Esophagus muscularis mucosa (tissue), 4 donors: ENCODE data around the gene ABCB8. TPM values are rescaled to one million over a fixed set of nuclear protein-coding genes. Genes with fewer than 3 reads are reported as not detected.

Experiments used
- DNase-seq: peaks from one replicate; pipeline ENCODE4 v3.0.0-alpha.2; 2017; ENCODE audit errors: extremely low spot score
- H3K27ac ChIP-seq, 4 donors: fragments of 200-600 bp; sonication (generic); replicated peaks in 1 of 4; 1 replicate in 3 of 4; 2 replicates in 1 of 4; pipeline ENCODE4 v1.5.1; 2016 to 2019; ENCODE audit warnings: mild to moderate bottlenecking in 1 of 4
- H3K27me3 ChIP-seq, 4 donors: fragments of 200-600 bp; sonication (generic); one replicate each; pipeline versions ENCODE4 v1.5.1 to v1.6.0; 2016 to 2019
- H3K36me3 ChIP-seq, 4 donors: fragments of 200-600 bp; sonication (generic); one replicate each; pipeline ENCODE4 v1.5.1; 2016 to 2019
- H3K4me1 ChIP-seq, 4 donors: fragments of 200-600 bp; sonication (generic); one replicate each; pipeline ENCODE4 v1.5.1; 2016 to 2019
- H3K4me3 ChIP-seq, 4 donors: fragments of 200-600 bp; sonication (generic); 1 replicate in 2 of 4; 2 replicates in 2 of 4; pipeline ENCODE4 v1.5.1; 2016 to 2019; ENCODE audit warnings: mild to moderate bottlenecking in 4 of 4, moderate library complexity in 1 of 4
- H3K9me3 ChIP-seq, 4 donors: fragments of 200-600 bp; sonication (generic); 1 replicate in 3 of 4; 2 replicates in 1 of 4; pipeline ENCODE4 v1.5.1; 2016 to 2019
- CTCF ChIP-seq, 3 experiments: fragments of 200-600 bp in 2 of 3; fragments of 450-650 bp in 1 of 3; sonication (generic) in 2 of 3; IDR thresholded peaks; one replicate each; pipeline ENCODE4 v1.5.1; 2017 to 2019; ENCODE audit warnings: antibody characterized with exemption in 3 of 3, mild to moderate bottlenecking in 2 of 3, moderate library complexity in 1 of 3
- EP300 ChIP-seq: sonication (generic); formaldehyde crosslinking; IDR thresholded peaks from one replicate; pipeline ENCODE4 v1.6.1; 2017; ENCODE audit warnings: antibody characterized with exemption
- POLR2A ChIP-seq: fragments of 450-650 bp; IDR thresholded peaks from one replicate; pipeline ENCODE4 v1.6.1; 2017; ENCODE audit warnings: antibody characterized with exemption, moderate library complexity, mild to moderate bottlenecking, low read depth
- POLR2AphosphoS5 ChIP-seq, 2 donors: sonication (generic); formaldehyde crosslinking; IDR thresholded peaks; one replicate each; pipeline ENCODE4 v1.6.1; 2017; ENCODE audit warnings: antibody characterized with exemption in 2 of 2
- WGBS: methylation state at CpG from one replicate; pipeline ENCODE4 v1.1.5; 2018; 5-methylcytosine and 5-hydroxymethylcytosine counted together
- intact Hi-C: fragments of 100-400 bp; cut with DNase I; formaldehyde crosslinking; loops from one replicate; pipeline ENCODE4 v1.15.1; 2023
- total RNA-seq, 4 donors: library from RNA; depleted of rRNA; stranded (reverse); fragments of >200 nt; gene quantifications; one replicate each; pipeline versions ENCODE4 v1.1.0 to v1.2.1, GENCODE V29; 2016

Gene ABCB8
- 10 to 100 TPM; 13.1 to 25.3 (median 19.9) TPM for total RNA-seq

- intact Hi-C loops, result loop anchor here (5.0 kb wide), 2 partner anchors 34 to 84 kb away; no protein-coding TSS in a partner anchor
- Histone ChIP-seq H3K4me3 (peak within 1 kb of the TSS; percentile 69 to 91 (median 74)), H3K4me1 (peaks cover 7 to 27% (median 19%) of the 10 kb centered on the region in 4 donors), H3K27me3 (peaks cover 0 to 1% (median 0%) of the 10 kb centered on the region in 4 donors), H3K9me3 (no peaks in the 10 kb centered on the region), H3K27ac (peak within 1 kb of the TSS; percentile 80 to 88 (median 84)), H3K36me3 (peaks cover 0 to 22% (median 4%) of the 10 kb centered on the region in 4 donors)
- TF ChIP-seq EP300 (no peak), CTCF (IDR thresholded peaks at IDR 0.05) (peak; percentile 42 to 54 (median 49)), POLR2AphosphoS5 (IDR thresholded peaks at IDR 0.05) (peak; percentile 74 to 82), POLR2A (peak; percentile 48)
- WGBS, result under 1% methylated on average over 19 of the region's 53 CpGs
- peak; percentile 99 for DNase-seq
Measured at GRCh38 chr7:151028131-151028947, at the start of gene ABCB8. ABCB8 (plus strand) TSS chr7:151028450; CDS start chr7:151028516, 66 bp downstream.

GRCh38 chr7:150979713-150980390 lies 48.4 kb upstream of the ABCB8 start:
- no peaks in the 10 kb centered on the region for H3K9me3 ChIP-seq
- peak overlapping the region in 2 of 4 donors; percentile 60 to 61 for H3K4me3 ChIP-seq
- intact Hi-C loops, result loop anchor here (10.0 kb wide), 1 partner anchor 205 kb away; no protein-coding TSS in a partner anchor
- H3K27me3 ChIP-seq, result peaks cover 0 to 38% (median 6%) of the 10 kb centered on the region in 4 donors
- H3K4me1 ChIP-seq, result peaks cover 28 to 53% (median 53%) of the 10 kb centered on the region in 4 donors
- TF ChIP-seq EP300, result no peak
- peak; percentile 22 to 52 for TF ChIP-seq POLR2AphosphoS5 (IDR thresholded peaks at IDR 0.05)
- H3K27ac ChIP-seq, result peak overlapping the region; percentile 87 to 88 (median 88)
- WGBS, result 47% methylated on average over 7 of the region's 7 CpGs
- no peak for DNase-seq
- no peaks in the 10 kb centered on the region for H3K36me3 ChIP-seq

- Histone ChIP-seq H3K36me3 (no peaks in the 10 kb centered on the region), H3K9me3 (no peaks in the 10 kb centered on the region), H3K27me3 (peaks cover 0 to 31% (median 6%) of the 10 kb centered on the region in 4 donors), H3K4me3 (no peak overlapping the region), H3K27ac (peak overlapping the region in 2 of 4 donors; percentile 87 to 88), H3K4me1 (peaks cover 28 to 46% (median 45%) of the 10 kb centered on the region in 4 donors)
- DNase-seq, result no peak
- 73% methylated on average over 2 of the region's 2 CpGs for WGBS
- TF ChIP-seq CTCF (IDR thresholded peaks at IDR 0.05) (no peak), POLR2A (no peak), POLR2AphosphoS5 (IDR thresholded peaks at IDR 0.05) (no peak), EP300 (no peak)
- intact Hi-C loops, result loop anchor here (10.0 kb wide), 1 partner anchor 206 kb away; no protein-coding TSS in a partner anchor
Measured at GRCh38 chr7:150980663-150981062, 47.6 kb upstream of the ABCB8 start.

GRCh38 chr7:150981644-150982043 lies 46.6 kb upstream of the ABCB8 start:
- H3K27me3 ChIP-seq, result peaks cover 0 to 21% (median 6%) of the 10 kb centered on the region in 4 donors
- peaks cover 24 to 45% (median 44%) of the 10 kb centered on the region in 4 donors for H3K4me1 ChIP-seq
- intact Hi-C loops, result loop anchor here (10.0 kb wide), 1 partner anchor 207 kb away; no protein-coding TSS in a partner anchor
- DNase-seq, result no peak
- 71% methylated on average over 5 of the region's 6 CpGs for whole genome bisulfite sequencing
- H3K9me3 ChIP-seq, result no peaks in the 10 kb centered on the region
- H3K27ac ChIP-seq, result no peak overlapping the region
- H3K4me3 ChIP-seq, result no peak overlapping the region
- TF ChIP-seq CTCF (IDR thresholded peaks at IDR 0.05) (no peak), POLR2AphosphoS5 (IDR thresholded peaks at IDR 0.05) (no peak), EP300 (no peak), POLR2A (no peak)
- no peaks in the 10 kb centered on the region for H3K36me3 ChIP-seq
